ENCODE results near the gene CXCL11. TPM values are rescaled to one million over a fixed set of nuclear protein-coding genes. Genes with fewer than 3 reads are reported as not detected.
A peak's percentile ranks its signal among the peaks of the same experiment; 100 is the strongest.

CXCL11 gene
- total and polyA plus RNA-seq, 2 donors from 2014 or later = not detected

DNA sequence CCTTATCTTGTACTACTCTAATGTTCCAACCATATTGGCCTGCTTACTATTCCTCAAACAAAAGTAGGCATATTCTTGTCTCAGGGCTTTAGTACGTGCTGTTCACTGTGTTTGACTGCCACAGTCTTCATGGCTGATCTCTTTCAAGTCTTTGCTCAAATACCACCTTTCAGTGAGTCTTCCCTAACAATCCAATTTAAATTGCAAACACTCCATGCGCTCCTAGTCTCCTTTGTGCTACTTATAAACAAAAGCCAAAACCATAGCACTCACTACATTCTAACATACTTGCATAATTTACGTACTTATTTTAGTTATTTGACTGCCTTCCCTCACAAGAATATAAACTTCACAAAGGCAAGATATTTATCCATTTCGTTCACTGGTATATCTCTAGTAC, 36.9 kb upstream of the CXCL11 start:
- Histone ChIP-seq H3K27me3 (ENCODE audit: control insufficient read depth, insufficient read depth, low read length) (no peaks in the 10 kb centered on the region), H3K9me3 (ENCODE audit: control insufficient read depth in 2 of 3, insufficient read depth in 1 of 3, low read length in 3 of 3) (no peaks in the 10 kb centered on the region), H3K27ac (ENCODE audit: low read depth in 2 of 2, low read length in 2 of 2) (no peak overlapping the region), H3K4me1 (ENCODE audit: control insufficient read depth in 2 of 3, insufficient read depth in 2 of 3, low read depth in 1 of 3, low read length in 3 of 3) (no peaks in the 10 kb centered on the region), H3K9ac (ENCODE audit: low read length in 3 of 3) (no peak overlapping the region), H3K4me3 (ENCODE audit: low read length in 3 of 3) (no peak overlapping the region), H3K36me3 (ENCODE audit: control insufficient read depth in 2 of 3, insufficient read depth in 3 of 3, low read length in 3 of 3) (no peaks in the 10 kb centered on the region)
- DNase-seq = no peak
- TF ChIP-seq, protein P1, sequence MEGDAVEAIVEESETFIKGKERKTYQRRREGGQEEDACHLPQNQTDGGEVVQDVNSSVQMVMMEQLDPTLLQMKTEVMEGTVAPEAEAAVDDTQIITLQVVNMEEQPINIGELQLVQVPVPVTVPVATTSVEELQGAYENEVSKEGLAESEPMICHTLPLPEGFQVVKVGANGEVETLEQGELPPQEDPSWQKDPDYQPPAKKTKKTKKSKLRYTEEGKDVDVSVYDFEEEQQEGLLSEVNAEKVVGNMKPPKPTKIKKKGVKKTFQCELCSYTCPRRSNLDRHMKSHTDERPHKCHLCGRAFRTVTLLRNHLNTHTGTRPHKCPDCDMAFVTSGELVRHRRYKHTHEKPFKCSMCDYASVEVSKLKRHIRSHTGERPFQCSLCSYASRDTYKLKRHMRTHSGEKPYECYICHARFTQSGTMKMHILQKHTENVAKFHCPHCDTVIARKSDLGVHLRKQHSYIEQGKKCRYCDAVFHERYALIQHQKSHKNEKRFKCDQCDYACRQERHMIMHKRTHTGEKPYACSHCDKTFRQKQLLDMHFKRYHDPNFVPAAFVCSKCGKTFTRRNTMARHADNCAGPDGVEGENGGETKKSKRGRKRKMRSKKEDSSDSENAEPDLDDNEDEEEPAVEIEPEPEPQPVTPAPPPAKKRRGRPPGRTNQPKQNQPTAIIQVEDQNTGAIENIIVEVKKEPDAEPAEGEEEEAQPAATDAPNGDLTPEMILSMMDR (IDR thresholded peaks at IDR 0.05; ENCODE audit: borderline replicate concordance, extremely low read depth, insufficient read depth) = no peak
- no peak for FAIRE-seq
- intact Hi-C loops (cut with DNase I) = no loop called here

DNA sequence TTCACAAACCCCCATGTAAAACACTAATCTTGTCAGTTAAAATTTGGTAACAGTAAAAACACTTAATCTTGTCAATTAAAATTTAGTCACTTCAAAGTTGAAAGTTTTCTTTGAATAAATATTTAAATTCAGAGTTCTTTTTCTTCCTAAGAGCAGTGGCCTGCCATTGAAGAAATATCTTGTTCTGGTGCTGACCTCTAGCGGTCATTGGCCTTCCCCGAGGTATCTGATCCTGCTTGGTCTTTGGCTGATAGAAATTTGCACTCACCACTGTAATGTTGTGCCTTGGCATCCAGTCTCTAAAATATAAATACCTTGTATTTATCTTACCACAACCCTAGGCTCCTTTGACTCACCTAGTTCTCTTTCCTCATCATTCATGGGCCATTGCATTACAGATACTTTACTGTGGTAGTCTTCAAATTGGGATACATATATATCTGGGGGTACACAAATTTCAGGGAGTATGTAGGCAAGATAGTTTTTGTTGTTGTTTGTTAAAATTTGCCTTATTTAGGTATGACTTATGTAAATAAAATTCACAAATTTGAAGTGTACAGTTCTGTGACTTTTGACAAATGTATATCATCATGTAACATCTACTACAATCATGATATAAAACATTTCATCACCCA, 31.9 kb upstream of the CXCL11 start:
- no peaks in the 10 kb centered on the region for H3K27me3 ChIP-seq (ENCODE audit: control insufficient read depth, insufficient read depth, low read length)
- no peaks in the 10 kb centered on the region for H3K4me1 ChIP-seq (ENCODE audit: control insufficient read depth in 2 of 3, insufficient read depth in 2 of 3, low read depth in 1 of 3, low read length in 3 of 3)
- no peaks in the 10 kb centered on the region for H3K36me3 ChIP-seq (ENCODE audit: control insufficient read depth in 2 of 3, insufficient read depth in 3 of 3, low read length in 3 of 3)
- intact Hi-C loops (cut with DNase I) = loop anchor here (5.0 kb wide), 1 partner anchor 70 kb away; no protein-coding TSS in a partner anchor
- TF ChIP-seq, protein P1 (IDR thresholded peaks at IDR 0.05; ENCODE audit: borderline replicate concordance, extremely low read depth, insufficient read depth) = peak; percentile 89
- DNase-seq (peak in 4 of 5 donors; percentile 57 to 88 (median 80)), FAIRE-seq (peak; percentile 99)
- no peak overlapping the region for H3K27ac ChIP-seq (ENCODE audit: low read depth in 2 of 2, low read length in 2 of 2)
- H3K9ac ChIP-seq (ENCODE audit: low read length in 3 of 3) = no peak overlapping the region
- H3K4me3 ChIP-seq (ENCODE audit: low read length in 3 of 3) = no peak overlapping the region
- H3K9me3 ChIP-seq (ENCODE audit: control insufficient read depth in 2 of 3, insufficient read depth in 1 of 3, low read length in 3 of 3) = no peaks in the 10 kb centered on the region

DNA sequence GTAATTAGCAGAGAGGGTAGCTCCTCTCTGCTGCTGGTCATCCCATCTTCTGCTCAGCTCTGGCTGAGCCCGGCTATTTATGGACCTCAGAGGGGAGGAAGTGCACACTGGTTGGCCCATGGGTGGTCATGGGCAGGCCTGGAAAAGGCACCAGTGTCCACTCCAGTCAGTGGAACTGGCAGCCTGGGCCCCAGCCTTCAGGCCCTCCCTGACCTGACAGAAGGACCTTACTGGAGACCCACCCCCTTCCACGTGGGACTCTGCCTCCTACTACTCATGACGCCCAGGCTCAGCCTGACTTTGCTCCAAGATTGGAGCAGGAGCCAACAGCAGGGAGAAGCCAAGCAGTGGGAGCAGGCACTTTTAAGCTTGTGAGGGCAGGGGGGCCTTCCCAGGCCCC, 30.7 kb upstream of the CXCL11 start:
- FAIRE-seq = no peak
- no peaks in the 10 kb centered on the region for H3K27me3 ChIP-seq (ENCODE audit: control insufficient read depth, insufficient read depth, low read length)
- intact Hi-C loops (cut with DNase I) = loop anchor here (5.0 kb wide), 1 partner anchor 69 kb away; no protein-coding TSS in a partner anchor

More for the DNA sequence above, 30.7 kb upstream of the CXCL11 start:
- H3K4me3 ChIP-seq (ENCODE audit: low read length in 3 of 3) = no peak overlapping the region
- no peaks in the 10 kb centered on the region for H3K9me3 ChIP-seq (ENCODE audit: control insufficient read depth in 2 of 3, insufficient read depth in 1 of 3, low read length in 3 of 3)
- H3K4me1 ChIP-seq (ENCODE audit: control insufficient read depth in 2 of 3, insufficient read depth in 2 of 3, low read depth in 1 of 3, low read length in 3 of 3) = no peaks in the 10 kb centered on the region
- no peak for DNase-seq
- TF ChIP-seq, protein P1 (IDR thresholded peaks at IDR 0.05; ENCODE audit: borderline replicate concordance, extremely low read depth, insufficient read depth) = no peak
- H3K36me3 ChIP-seq (ENCODE audit: control insufficient read depth in 2 of 3, insufficient read depth in 3 of 3, low read length in 3 of 3) = no peaks in the 10 kb centered on the region
- H3K9ac ChIP-seq (ENCODE audit: low read length in 3 of 3) = no peak overlapping the region
- no peak overlapping the region for H3K27ac ChIP-seq (ENCODE audit: low read depth in 2 of 2, low read length in 2 of 2)

Measured in kidney (tissue), 14 donors.